GM10266 (cell line): ENCODE measurements around the gene BOD1L1.

Experiments
- DNase-seq: peaks from one replicate; pipeline ENCODE4 v3.0.0; 2012; ENCODE audit errors: extremely low spot score
- TF ChIP-seq, protein P1 (sequence below): IDR thresholded peaks from 2 replicates; pipeline ENCODE4 v1.5.1; 2012; ENCODE audit warnings: mild to moderate bottlenecking, low read depth; ENCODE audit not compliant: control insufficient read depth, insufficient read depth; ENCODE audit errors: missing control alignments

The BOD1L1 gene

DNA sequence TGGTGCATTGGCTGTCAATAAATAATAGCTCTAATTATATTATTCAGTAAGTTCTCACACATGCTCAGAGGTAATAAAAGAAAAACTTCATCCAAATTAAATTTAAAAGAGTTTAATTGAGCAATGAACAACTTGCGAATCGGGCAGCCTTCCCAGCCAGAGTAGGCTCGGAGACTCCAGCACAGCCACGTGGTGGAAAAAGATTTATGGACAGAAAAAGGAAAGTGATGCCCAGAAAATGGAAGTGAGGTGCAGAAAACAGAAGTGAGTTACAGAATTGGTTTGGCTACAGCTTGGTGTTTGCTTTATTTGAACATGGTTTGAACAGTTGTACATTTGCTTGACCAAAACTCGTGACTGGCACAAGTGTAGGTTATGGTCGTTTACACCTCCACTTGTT lies 13.6 kb upstream of the BOD1L1 start:
- no peak for DNase-seq
- TF ChIP-seq, protein P1, sequence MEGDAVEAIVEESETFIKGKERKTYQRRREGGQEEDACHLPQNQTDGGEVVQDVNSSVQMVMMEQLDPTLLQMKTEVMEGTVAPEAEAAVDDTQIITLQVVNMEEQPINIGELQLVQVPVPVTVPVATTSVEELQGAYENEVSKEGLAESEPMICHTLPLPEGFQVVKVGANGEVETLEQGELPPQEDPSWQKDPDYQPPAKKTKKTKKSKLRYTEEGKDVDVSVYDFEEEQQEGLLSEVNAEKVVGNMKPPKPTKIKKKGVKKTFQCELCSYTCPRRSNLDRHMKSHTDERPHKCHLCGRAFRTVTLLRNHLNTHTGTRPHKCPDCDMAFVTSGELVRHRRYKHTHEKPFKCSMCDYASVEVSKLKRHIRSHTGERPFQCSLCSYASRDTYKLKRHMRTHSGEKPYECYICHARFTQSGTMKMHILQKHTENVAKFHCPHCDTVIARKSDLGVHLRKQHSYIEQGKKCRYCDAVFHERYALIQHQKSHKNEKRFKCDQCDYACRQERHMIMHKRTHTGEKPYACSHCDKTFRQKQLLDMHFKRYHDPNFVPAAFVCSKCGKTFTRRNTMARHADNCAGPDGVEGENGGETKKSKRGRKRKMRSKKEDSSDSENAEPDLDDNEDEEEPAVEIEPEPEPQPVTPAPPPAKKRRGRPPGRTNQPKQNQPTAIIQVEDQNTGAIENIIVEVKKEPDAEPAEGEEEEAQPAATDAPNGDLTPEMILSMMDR: no peak

DNA sequence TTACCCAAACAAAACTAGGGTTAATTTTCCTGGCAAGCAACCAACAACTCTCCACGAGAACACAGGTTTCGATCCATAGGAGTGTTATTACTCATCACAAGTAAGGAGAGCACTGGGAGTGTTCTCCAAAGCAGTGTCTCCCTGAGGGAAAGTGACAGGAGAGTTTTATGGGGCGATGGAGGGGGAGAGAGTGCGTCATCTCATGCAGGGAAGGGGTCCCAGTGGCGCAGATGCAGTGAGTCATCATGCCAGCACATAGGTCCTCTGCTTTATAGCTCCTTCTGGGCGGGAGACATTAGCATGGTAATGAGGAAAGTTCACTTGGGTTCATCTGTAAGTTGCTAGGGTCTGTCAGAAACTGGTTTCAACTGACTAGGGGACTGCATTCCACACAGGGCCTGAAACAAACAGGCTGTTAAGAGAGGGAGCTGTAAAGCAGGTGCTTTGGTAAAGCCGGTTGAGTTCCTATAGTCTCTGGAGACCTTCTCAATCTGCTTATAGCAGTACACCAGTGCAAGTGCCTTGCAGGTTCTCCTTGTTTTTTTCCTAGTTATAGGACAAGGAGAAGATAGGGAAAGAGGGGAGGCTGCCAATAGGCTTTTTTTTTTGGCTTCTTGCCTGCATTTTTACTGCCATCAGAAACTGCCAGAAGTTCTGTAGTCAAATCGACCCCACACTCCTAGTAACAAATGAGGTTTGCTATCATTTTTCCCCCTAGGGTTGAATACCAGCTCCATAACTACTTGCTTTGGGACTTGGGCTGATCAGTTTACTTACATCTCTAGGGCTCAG lies 12.8 kb upstream of the BOD1L1 start:
- TF ChIP-seq, protein P1: no peak
- no peak for DNase-seq

DNA sequence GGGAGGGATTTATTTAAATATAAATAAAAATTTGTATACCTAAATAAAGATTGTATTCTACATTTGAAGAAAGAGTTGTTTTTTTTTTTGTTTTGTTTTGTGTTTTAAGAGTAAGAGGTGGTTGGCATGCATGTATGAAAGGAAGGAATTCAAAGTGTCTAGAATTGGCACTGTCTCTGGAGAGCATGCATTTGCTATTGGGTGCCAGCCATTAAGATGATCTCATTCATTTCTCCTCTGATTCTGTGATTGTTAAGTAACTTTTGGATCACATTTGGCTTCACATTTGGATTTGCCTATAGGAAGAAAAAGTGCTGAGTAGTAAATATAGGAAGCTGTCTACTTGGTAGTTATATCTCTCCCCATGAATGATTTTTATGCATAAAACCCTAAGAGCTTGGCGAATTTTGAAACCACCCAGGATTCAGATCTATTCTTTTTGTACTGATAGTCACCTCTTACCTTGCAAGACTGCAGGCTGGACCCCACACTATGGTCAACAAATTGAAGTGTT lies 7.8 kb upstream of the BOD1L1 start:
- no peak for DNase-seq
- TF ChIP-seq, protein P1: no peak

GRCh38 chr4:13633671-13634070 lies 6.1 kb upstream of the BOD1L1 start:
- no peak for DNase-seq
- TF ChIP-seq, protein P1: no peak

DNA sequence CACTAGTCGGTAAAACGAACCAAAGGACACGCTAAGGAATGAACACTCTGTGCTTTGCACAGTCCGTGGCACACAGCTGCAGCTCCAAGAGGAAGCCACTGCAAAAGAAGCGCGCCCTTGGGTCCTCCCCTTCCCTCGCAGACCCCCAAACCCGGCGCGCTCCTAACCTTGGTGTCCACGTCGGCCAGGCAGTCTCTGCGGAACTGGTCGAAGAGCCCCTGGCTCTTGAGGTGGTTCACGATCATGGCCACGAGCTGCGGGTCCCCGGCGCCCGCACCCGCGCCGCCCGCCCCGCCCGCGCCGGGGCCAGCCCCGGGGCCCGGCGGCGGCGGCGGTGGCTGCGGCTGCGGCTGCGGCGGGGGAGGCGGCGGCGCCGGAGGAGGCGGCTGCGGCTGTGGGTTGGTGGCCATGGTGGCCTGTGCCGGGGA lies 333 bp downstream of the BOD1L1 start:
- TF ChIP-seq, protein P1: no peak
- DNase-seq: no peak

DNA sequence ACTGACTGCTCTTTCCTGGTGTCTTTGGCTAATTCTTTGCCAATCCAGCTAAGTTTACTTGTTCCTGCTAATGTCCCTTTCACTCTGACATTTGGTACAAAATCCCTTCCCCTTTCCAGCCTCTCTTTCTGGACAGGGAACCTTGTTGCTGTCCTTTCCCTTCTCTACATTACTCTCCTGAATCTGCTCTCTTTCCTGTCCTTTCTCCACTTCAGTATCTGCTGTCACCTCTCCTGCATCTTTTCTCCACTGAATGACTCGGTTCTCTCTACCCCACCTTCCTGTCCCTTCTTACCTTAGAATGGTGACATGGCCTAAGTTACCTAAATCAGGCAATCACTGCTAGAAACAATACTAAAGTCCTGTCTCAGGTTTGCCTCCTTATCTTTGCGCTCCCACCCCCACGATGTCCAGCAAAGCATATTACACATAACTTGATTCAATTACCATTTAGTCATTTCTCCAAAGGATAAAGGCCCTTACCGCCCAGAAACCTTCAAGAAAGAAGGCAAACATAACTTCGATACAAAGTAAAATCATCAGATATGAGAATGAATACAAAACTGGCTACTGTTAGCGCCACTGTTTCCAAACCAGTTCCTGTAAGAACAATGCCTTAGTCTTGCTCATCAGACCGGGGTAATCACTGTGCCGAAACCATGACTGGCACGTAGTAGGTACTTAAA lies 890 bp downstream of the BOD1L1 start:
- TF ChIP-seq, protein P1: no peak

DNA sequence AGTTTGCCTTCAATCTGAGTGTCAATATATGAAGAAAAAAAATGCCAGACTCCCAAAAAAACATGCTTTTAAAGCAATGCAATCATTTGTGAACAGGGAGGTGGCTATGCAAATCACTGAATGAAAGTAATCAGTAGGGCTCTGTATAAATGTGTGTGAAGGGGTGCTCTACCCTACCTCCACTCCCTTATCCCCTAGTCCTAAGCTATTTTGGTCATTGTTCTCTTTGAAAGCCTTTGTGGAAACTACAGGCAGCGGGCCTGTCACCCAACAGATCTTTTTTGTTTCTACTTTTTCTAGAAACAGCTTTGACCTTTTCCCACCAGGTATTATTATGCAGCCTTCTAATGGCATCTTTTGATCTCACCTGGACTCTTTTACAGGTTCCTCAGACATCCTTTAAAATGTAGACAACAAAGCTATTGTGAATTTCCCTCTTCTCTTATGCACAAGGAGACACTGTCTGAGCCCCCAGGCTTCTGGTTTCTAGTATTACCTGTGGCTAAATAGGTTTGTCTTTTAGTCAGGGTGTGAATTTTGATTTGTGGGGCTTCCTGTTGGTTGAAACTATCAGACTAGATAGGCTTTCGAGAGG lies 9.2 kb downstream of the BOD1L1 start:
- TF ChIP-seq, protein P1: no peak
- DNase-seq: no peak

More for the DNA sequence above, 890 bp downstream of the BOD1L1 start:
- no peak for DNase-seq
